Measurements from ENCODE around the gene SPACA7. TPM values are rescaled to one million over a fixed set of nuclear protein-coding genes. Genes with fewer than 3 reads are reported as not detected.

SPACA7 gene
- total and polyA plus RNA-seq, 2 of the 13 experiments (the other 11 are each of a cell fraction or from before 2014, with no cell fraction given), result not detected

GRCh38 chr13:112452380-112453206 is 76.4 kb downstream of the SPACA7 start:
- 31% methylated on average over 9 of the region's 36 CpGs for WGBS (ENCODE audit: low lambda C conversion rate)
- in situ Hi-C loops (cut with HindIII; ENCODE audit: extremely low pct_ligation_motif_present, low pct_unique_long_range_greater_than_20kb) (no loop called here), intact Hi-C loops (cut with micrococcal nuclease; ENCODE audit: unreplicated experiment) (no loop called here)
- Histone ChIP-seq H4K20me1 (ENCODE audit: insufficient read depth, low read length) (no peaks in the 10 kb centered on the region), H3K4me2 (ENCODE audit: low read depth, low read length) (no peak overlapping the region), H2AFZ (ENCODE audit: low read length) (no peak overlapping the region), H3K27me3 (ENCODE audit: control insufficient read depth in 1 of 2, insufficient read depth in 2 of 2, low read length in 2 of 2) (peaks cover 21 to 91% of the 10 kb centered on the region in 2 experiments), H3K4me1 (ENCODE audit: insufficient read depth, low read length) (no peaks in the 10 kb centered on the region), H3K79me2 (ENCODE audit: insufficient read depth, low read length) (no peaks in the 10 kb centered on the region), H3K27ac (ENCODE audit: extremely low read length, insufficient read depth, low read length) (no peak overlapping the region), H3K36me3 (replicated peaks in 1 of 2; ENCODE audit: control insufficient read depth in 1 of 2, insufficient read depth in 2 of 2, low read length in 2 of 2) (no peaks in the 10 kb centered on the region), H3K9me3 (ENCODE audit: low read length) (no peaks in the 10 kb centered on the region), H3K4me3 (replicated peaks in 1 of 3; ENCODE audit: insufficient read depth in 1 of 3, low read depth in 2 of 3, low read length in 3 of 3) (no peak overlapping the region), H3K9ac (ENCODE audit: insufficient read depth, low read depth, low read length) (no peak overlapping the region)
- ATAC-seq (peak; percentile 14; the same call in 2 of the 3 replicates), DNase-seq (ENCODE audit: low spot score) (no peak), FAIRE-seq (no peak)
- POLR2A ChIA-PET, result no interaction called here
- no TSS peak for BruUV-seq (replicated peaks)
- CTCF ChIA-PET (ENCODE audit: low intra/inter-chr PET ratio, low total read pairs), result no interaction called here
- no peak for TF ChIP-seq SRF (IDR thresholded peaks at IDR 0.05; ENCODE audit: low read depth, low read length)
- TF ChIP-seq ZNF350 (CRISPR knock-in tag; IDR thresholded peaks at IDR 0.05; ENCODE audit: borderline replicate concordance, low read depth), result no peak
- TF ChIP-seq ZNF275 (CRISPR knock-in tag; IDR thresholded peaks at IDR 0.05; ENCODE audit: borderline replicate concordance), result no peak
- TF ChIP-seq, protein P1, sequence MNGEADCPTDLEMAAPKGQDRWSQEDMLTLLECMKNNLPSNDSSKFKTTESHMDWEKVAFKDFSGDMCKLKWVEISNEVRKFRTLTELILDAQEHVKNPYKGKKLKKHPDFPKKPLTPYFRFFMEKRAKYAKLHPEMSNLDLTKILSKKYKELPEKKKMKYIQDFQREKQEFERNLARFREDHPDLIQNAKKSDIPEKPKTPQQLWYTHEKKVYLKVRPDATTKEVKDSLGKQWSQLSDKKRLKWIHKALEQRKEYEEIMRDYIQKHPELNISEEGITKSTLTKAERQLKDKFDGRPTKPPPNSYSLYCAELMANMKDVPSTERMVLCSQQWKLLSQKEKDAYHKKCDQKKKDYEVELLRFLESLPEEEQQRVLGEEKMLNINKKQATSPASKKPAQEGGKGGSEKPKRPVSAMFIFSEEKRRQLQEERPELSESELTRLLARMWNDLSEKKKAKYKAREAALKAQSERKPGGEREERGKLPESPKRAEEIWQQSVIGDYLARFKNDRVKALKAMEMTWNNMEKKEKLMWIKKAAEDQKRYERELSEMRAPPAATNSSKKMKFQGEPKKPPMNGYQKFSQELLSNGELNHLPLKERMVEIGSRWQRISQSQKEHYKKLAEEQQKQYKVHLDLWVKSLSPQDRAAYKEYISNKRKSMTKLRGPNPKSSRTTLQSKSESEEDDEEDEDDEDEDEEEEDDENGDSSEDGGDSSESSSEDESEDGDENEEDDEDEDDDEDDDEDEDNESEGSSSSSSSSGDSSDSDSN (CRISPR knock-in tag; IDR thresholded peaks at IDR 0.05), result no peak
- TF ChIP-seq, protein P2, sequence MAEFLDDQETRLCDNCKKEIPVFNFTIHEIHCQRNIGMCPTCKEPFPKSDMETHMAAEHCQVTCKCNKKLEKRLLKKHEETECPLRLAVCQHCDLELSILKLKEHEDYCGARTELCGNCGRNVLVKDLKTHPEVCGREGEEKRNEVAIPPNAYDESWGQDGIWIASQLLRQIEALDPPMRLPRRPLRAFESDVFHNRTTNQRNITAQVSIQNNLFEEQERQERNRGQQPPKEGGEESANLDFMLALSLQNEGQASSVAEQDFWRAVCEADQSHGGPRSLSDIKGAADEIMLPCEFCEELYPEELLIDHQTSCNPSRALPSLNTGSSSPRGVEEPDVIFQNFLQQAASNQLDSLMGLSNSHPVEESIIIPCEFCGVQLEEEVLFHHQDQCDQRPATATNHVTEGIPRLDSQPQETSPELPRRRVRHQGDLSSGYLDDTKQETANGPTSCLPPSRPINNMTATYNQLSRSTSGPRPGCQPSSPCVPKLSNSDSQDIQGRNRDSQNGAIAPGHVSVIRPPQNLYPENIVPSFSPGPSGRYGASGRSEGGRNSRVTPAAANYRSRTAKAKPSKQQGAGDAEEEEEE (CRISPR knock-in tag; IDR thresholded peaks at IDR 0.05; ENCODE audit: borderline replicate concordance), result no peak
- TF ChIP-seq NFYC (CRISPR knock-in tag; IDR thresholded peaks at IDR 0.05), result no peak
- no peak for TF ChIP-seq HMGA1 (CRISPR knock-in tag; conservative IDR thresholded peaks at IDR 0.05)
- no peak for TF ChIP-seq HOXA9 (CRISPR knock-in tag; IDR thresholded peaks at IDR 0.05; ENCODE audit: borderline replicate concordance)
- TF ChIP-seq ZNF496 (CRISPR knock-in tag; IDR thresholded peaks at IDR 0.05; ENCODE audit: insufficient replicate concordance), result no peak
- TF ChIP-seq ZNF18 (CRISPR knock-in tag; IDR thresholded peaks at IDR 0.05; ENCODE audit: insufficient replicate concordance), result no peak
- no peak for TF ChIP-seq ZKSCAN1 (IDR thresholded peaks at IDR 0.05; ENCODE audit: low read length)
- TF ChIP-seq ZNF740 (CRISPR knock-in tag; IDR thresholded peaks at IDR 0.05), result no peak
- TF ChIP-seq GMEB1 (CRISPR knock-in tag; IDR thresholded peaks at IDR 0.05; ENCODE audit: borderline replicate concordance), result no peak
- TF ChIP-seq ZNF263 (CRISPR knock-in tag; IDR thresholded peaks at IDR 0.05), result no peak

Data from HepG2 (cell line).